Measurements from ENCODE around the gene PLEKHD1.

DNA sequence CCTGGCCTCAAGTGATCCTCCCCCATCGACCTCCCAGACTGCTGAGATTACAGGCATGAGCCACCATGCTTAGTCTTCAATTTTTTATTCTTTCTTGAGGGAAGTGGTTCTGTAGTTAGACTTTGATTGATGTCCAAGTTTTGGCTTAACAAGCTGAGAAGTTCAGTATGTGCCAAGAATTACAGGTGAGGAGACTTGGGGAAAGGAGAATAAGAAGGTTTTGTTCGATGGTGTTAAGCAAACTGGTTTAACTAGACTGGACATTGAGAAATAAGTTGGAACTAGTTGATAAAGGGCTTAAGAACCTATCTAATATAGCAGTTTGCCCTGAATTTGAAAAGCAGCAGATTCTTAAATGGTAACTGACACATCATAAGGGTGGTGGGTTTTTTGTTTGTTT is 32.6 kb upstream of the PLEKHD1 start:
- TF ChIP-seq, protein P1, sequence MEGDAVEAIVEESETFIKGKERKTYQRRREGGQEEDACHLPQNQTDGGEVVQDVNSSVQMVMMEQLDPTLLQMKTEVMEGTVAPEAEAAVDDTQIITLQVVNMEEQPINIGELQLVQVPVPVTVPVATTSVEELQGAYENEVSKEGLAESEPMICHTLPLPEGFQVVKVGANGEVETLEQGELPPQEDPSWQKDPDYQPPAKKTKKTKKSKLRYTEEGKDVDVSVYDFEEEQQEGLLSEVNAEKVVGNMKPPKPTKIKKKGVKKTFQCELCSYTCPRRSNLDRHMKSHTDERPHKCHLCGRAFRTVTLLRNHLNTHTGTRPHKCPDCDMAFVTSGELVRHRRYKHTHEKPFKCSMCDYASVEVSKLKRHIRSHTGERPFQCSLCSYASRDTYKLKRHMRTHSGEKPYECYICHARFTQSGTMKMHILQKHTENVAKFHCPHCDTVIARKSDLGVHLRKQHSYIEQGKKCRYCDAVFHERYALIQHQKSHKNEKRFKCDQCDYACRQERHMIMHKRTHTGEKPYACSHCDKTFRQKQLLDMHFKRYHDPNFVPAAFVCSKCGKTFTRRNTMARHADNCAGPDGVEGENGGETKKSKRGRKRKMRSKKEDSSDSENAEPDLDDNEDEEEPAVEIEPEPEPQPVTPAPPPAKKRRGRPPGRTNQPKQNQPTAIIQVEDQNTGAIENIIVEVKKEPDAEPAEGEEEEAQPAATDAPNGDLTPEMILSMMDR (IDR thresholded peaks at IDR 0.05): no peak
- TF ChIP-seq POLR2A (IDR thresholded peaks at IDR 0.05): no peak
